MM.1S (cell line): ENCODE measurements around the gene EIF2B2.

Source experiments
- DNase-seq: peaks from one replicate; pipeline ENCODE4 v3.0.0-alpha.2; 2015
- H2AFZ ChIP-seq: fragments of 300-600 bp; sonication (generic); 2 replicates; pipeline ENCODE4 v1.6.0; 2016; ENCODE audit warnings: antibody characterized with exemption, low read length
- H3F3A ChIP-seq: fragments of 300-600 bp; sonication (generic); 2 replicates; pipeline ENCODE4 v1.6.1; 2016; ENCODE audit warnings: mild to moderate bottlenecking, antibody characterized with exemption, low read length, moderate library complexity, mixed read lengths; ENCODE audit not compliant: insufficient read depth
- H3K27ac ChIP-seq: fragments of 300-600 bp; sonication (generic); 2 replicates; pipeline ENCODE4 v1.5.1; 2016; ENCODE audit warnings: mild to moderate bottlenecking, low read length
- H3K27me3 ChIP-seq: fragments of 300-600 bp; sonication (generic); replicated peaks from 2 replicates; pipeline ENCODE4 v1.6.0; 2016; ENCODE audit warnings: low read length; ENCODE audit not compliant: insufficient read depth
- H3K36me3 ChIP-seq: fragments of 300-600 bp; sonication (generic); replicated peaks from 2 replicates; pipeline ENCODE4 v1.6.1; 2016; ENCODE audit warnings: mild to moderate bottlenecking, low read length, mixed read lengths; ENCODE audit not compliant: insufficient read depth
- H3K4me1 ChIP-seq: fragments of 300-600 bp; sonication (generic); 2 replicates; pipeline ENCODE4 v1.6.1; 2016; ENCODE audit warnings: low read length, mixed read lengths
- H3K4me2 ChIP-seq: fragments of 300-600 bp; sonication (generic); 2 replicates; pipeline ENCODE4 v1.6.0; 2016; ENCODE audit warnings: low read depth, low read length
- H3K4me3 ChIP-seq: fragments of 300-600 bp; sonication (generic); 2 replicates; pipeline ENCODE4 v1.5.1; 2016; ENCODE audit warnings: low read length, mixed read lengths
- H3K79me2 ChIP-seq: fragments of 300-600 bp; sonication (generic); 2 replicates; pipeline ENCODE4 v1.6.1; 2016; ENCODE audit warnings: mixed run types, low read length, mixed read lengths
- H3K9ac ChIP-seq: fragments of 300-600 bp; sonication (generic); 2 replicates; pipeline ENCODE4 v1.6.1; 2016; ENCODE audit warnings: low read length, mixed read lengths
- H3K9me2 ChIP-seq: fragments of 300-600 bp; sonication (generic); replicated peaks from 2 replicates; pipeline ENCODE4 v1.6.1; 2016; ENCODE audit warnings: mild to moderate bottlenecking, low read length, mixed read lengths; ENCODE audit not compliant: insufficient read depth
- H3K9me3 ChIP-seq: fragments of 300-600 bp; sonication (generic); replicated peaks from 2 replicates; pipeline ENCODE4 v1.6.1; 2016; ENCODE audit warnings: mild to moderate bottlenecking, low read length, mixed read lengths; ENCODE audit not compliant: insufficient read depth
- H4K20me1 ChIP-seq: fragments of 300-600 bp; sonication (generic); 2 replicates; pipeline ENCODE4 v1.6.1; 2016; ENCODE audit warnings: mild to moderate bottlenecking, low read length, moderate library complexity, mixed read lengths; ENCODE audit not compliant: insufficient read depth
- CTCF ChIP-seq: fragments of 300-600 bp; sonication (generic); IDR thresholded peaks from 2 replicates; pipeline ENCODE4 v1.5.1; 2016; ENCODE audit warnings: antibody characterized with exemption, low read length, mixed read lengths
- EZH2 ChIP-seq: fragments of 300-600 bp; sonication (generic); optimal IDR thresholded peaks from 2 replicates; pipeline ENCODE3; 2017; ENCODE audit warnings: low read depth, mild to moderate bottlenecking, antibody characterized with exemption, low read length, mixed read lengths
- EZH2phosphoT487 ChIP-seq: fragments of 300-600 bp; sonication (generic); IDR thresholded peaks from 2 replicates; pipeline ENCODE4 v1.6.1; 2018; ENCODE audit warnings: antibody characterized with exemption, low read length

The EIF2B2 gene

GRCh38 chr14:75060420-75060819 is 57.7 kb downstream of the EIF2B2 start:
- Histone ChIP-seq H3K36me3 (no peaks in the 10 kb centered on the region), H3K27ac (no peak overlapping the region), H3K79me2 (peaks cover 13% of the 10 kb centered on the region), H3F3A (no peaks in the 10 kb centered on the region), H3K4me1 (no peaks in the 10 kb centered on the region), H3K4me3 (no peak overlapping the region), H3K27me3 (no peaks in the 10 kb centered on the region), H2AFZ (no peak overlapping the region), H3K9me2 (no peaks in the 10 kb centered on the region), H3K9me3 (no peaks in the 10 kb centered on the region), H4K20me1 (no peaks in the 10 kb centered on the region), H3K9ac (no peak overlapping the region), H3K4me2 (no peak overlapping the region)
- DNase-seq = no peak
- TF ChIP-seq EZH2 (no peak), CTCF (no peak), EZH2phosphoT487 (no peak)
